BE2C (cell line): Measurements from ENCODE around the gene COL26A1.

Source experiments
- DNase-seq: peaks from one replicate; pipeline ENCODE4 v3.0.0-alpha.2; 2020
- H3K27me3 ChIP-seq: fragments of 250-450 bp; sonication (Bioruptor Pico); 2 replicates; pipeline ENCODE4 v1.5.1; 2020; ENCODE audit warnings: mild to moderate bottlenecking
- H3K36me3 ChIP-seq: fragments of 250-450 bp; sonication (Bioruptor Pico); 2 replicates; pipeline ENCODE4 v1.5.1; 2020; ENCODE audit warnings: mild to moderate bottlenecking
- H3K4me1 ChIP-seq: fragments of 250-450 bp; sonication (Bioruptor Pico); 2 replicates; pipeline ENCODE4 v1.5.1; 2020
- H3K4me3 ChIP-seq: 2 replicates; pipeline ENCODE4 v1.5.1; 2011; ENCODE audit warnings: low read depth, low read length
- H3K9me3 ChIP-seq: fragments of 250-450 bp; sonication (Bioruptor Pico); 2 replicates; pipeline ENCODE4 v1.5.1; 2020
- CTCF ChIP-seq: IDR thresholded peaks from 2 replicates; pipeline ENCODE4 v1.5.1; 2012; ENCODE audit warnings: mild to moderate bottlenecking, low read depth, low read length

Gene COL26A1

GRCh38 chr7:101606498-101606923 is 243.8 kb downstream of the COL26A1 start:
- H3K27me3 ChIP-seq = 0 out of 2 replicates have a peak, but pooled peaks cover 3% of the 10 kb centered on the region
- no peak for DNase-seq
- no peak for TF ChIP-seq CTCF
- H3K9me3 ChIP-seq = no peaks in the 10 kb centered on the region
- no peaks in the 10 kb centered on the region for H3K36me3 ChIP-seq
- no peaks in the 10 kb centered on the region; the same call in 1 of the 2 replicates for H3K4me1 ChIP-seq
- no peak overlapping the region for H3K4me3 ChIP-seq
